ENCODE data around the gene FAM234B. TPM values are rescaled to one million over a fixed set of nuclear protein-coding genes. Genes with fewer than 3 reads are reported as not detected.

The FAM234B gene
- polyA plus RNA-seq, 1 of the 3 experiments (the other 2 are of a cell fraction) = 3.7 TPM

DNA sequence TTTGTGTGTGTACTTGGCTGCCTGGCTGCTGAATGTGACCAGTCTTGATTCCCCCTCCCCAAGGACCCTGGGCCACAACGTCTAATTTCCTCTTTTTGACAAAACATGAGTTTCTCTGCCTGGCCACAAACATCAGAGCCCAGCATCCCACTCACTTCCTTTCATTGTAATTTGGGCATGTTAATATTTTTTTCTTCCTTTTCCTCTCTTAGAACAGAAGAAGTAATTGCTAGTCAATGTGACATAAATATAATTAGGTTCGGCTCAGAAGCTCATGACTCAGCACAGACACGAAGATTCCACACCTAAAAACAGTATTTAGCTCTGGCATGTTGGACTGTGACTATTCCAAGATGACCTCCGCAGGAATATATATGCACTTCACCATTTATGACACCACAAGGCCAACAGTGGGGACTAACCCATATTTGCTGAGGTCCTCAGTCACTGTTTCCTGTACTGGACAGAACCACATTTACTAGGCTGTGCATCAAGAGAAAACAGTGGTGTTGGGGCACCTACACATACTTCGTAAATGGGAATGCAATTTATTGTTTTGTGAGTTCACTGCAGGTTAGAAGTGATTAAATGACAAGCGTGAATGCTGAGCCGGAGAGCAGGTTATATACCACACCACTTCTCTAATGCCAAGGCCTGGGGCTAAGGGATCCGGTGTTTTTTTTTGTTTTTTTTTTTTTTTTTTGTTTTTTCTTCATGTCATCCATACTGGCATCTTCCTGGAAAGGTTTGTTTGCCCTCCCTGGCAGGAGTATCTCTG is 55.1 kb downstream of the FAM234B start:
- H3K4me3 ChIP-seq (ENCODE audit: low read depth in 2 of 2, low read length in 1 of 2) = no peak overlapping the region; a peak in 1 of 4 replicates

DNA sequence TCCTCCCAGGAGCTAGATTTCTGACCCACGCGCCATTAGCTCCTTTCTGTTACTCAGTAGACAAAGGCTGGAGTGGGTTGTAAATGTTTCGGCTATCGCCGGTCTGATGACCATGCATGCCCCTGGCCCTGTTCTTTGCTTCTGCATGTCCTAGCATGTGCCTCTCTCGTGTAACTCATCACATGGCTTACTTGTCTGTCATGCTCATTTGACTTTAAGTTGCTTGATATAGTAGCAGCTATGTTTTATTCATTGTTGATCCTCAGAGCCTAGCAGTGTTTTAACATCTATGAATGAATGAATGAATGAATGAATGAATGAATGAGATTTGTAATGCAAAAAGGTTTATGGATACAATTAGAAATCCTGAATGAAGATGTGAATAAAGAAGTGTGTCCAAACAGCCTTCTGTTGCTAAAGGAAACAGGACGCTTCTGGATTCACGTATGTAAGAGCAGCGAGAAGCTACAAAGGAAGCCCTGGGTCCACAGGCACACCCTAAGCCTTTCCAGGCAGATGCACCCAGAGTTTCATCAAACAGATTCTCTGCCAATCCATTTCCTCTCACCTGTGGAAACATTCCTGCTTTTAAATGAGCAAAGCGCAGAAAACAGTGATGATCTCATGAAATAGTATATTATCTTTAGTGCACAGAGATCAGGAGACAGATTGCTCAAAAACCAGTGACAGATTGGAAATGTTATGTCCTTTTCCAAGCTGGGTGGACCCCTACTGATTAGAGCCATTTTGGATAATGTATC is 55.8 kb downstream of the FAM234B start:
- ChIA-PET CTCF (interaction anchor here (0.6 to 5.5 kb wide), 5 partner anchors 56 to 156 kb away, joined by 3 to 47 read pairs (median 5); partner anchors contain the start of gene FAM234B), POLR2A (no interaction called here)
- Histone ChIP-seq H3K27me3 (ENCODE audit: insufficient read depth) (no peaks in the 10 kb centered on the region), H3F3A (replicated peaks; ENCODE audit: insufficient read depth) (peaks cover 52% of the 10 kb centered on the region), H3K4me1 (ENCODE audit: control insufficient read depth in 1 of 2, insufficient read depth in 2 of 2, low read depth in 1 of 2, low read length in 1 of 2) (peaks cover 14 to 59% of the 10 kb centered on the region in 2 experiments), H3K9me3 (no peaks in the 10 kb centered on the region), H3K27ac (ENCODE audit: low read depth in 2 of 2, low read length in 1 of 2) (peak overlapping the region; percentile 71 to 100), H3K4me2 (peak overlapping the region; percentile 85), H3K36me3 (replicated peaks in 1 of 2; ENCODE audit: control insufficient read depth in 1 of 2, insufficient read depth in 2 of 2, low read length in 1 of 2) (peaks cover 0 to 2% of the 10 kb centered on the region in 2 experiments), H3K4me3 (ENCODE audit: low read depth in 2 of 2, low read length in 1 of 2) (peak overlapping the region in 1 of 2 experiments; percentile 55; a peak in 3 of 4 replicates), H3K9me2 (no peaks in the 10 kb centered on the region), H3K9ac (peak overlapping the region; percentile 97), H4K20me1 (ENCODE audit: insufficient read depth) (no peaks in the 10 kb centered on the region), H2AFZ (ENCODE audit: low read depth) (peak overlapping the region; percentile 57; the same call in 1 of the 2 replicates), H3K79me2 (ENCODE audit: insufficient read depth) (no peaks in the 10 kb centered on the region)
- DNase-seq = no peak
- 96% methylated on average over 10 of the region's 10 CpGs for WGBS (ENCODE audit: low lambda C conversion rate)
- TF ChIP-seq, protein P1, sequence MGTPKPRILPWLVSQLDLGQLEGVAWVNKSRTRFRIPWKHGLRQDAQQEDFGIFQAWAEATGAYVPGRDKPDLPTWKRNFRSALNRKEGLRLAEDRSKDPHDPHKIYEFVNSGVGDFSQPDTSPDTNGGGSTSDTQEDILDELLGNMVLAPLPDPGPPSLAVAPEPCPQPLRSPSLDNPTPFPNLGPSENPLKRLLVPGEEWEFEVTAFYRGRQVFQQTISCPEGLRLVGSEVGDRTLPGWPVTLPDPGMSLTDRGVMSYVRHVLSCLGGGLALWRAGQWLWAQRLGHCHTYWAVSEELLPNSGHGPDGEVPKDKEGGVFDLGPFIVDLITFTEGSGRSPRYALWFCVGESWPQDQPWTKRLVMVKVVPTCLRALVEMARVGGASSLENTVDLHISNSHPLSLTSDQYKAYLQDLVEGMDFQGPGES (IDR thresholded peaks at IDR 0.05; ENCODE audit: low read depth, low read length) = no peak
- TF ChIP-seq RXRA (IDR thresholded peaks at IDR 0.05; ENCODE audit: borderline replicate concordance, low read depth) (no peak), TCF12 (IDR thresholded peaks at IDR 0.05) (no peak), CHD2 (IDR thresholded peaks at IDR 0.05; ENCODE audit: low read length, partially characterized antibody) (no peak), RFX5 (IDR thresholded peaks at IDR 0.05; ENCODE audit: low read length) (no peak), GABPA (IDR thresholded peaks at IDR 0.05; ENCODE audit: low read depth) (no peak), RAD21 (IDR thresholded peaks at IDR 0.05; ENCODE audit: low read length) (no peak), POLR2AphosphoS5 (IDR thresholded peaks at IDR 0.05; ENCODE audit: low read depth, low read length) (no peak)
- TF ChIP-seq, protein P2, sequence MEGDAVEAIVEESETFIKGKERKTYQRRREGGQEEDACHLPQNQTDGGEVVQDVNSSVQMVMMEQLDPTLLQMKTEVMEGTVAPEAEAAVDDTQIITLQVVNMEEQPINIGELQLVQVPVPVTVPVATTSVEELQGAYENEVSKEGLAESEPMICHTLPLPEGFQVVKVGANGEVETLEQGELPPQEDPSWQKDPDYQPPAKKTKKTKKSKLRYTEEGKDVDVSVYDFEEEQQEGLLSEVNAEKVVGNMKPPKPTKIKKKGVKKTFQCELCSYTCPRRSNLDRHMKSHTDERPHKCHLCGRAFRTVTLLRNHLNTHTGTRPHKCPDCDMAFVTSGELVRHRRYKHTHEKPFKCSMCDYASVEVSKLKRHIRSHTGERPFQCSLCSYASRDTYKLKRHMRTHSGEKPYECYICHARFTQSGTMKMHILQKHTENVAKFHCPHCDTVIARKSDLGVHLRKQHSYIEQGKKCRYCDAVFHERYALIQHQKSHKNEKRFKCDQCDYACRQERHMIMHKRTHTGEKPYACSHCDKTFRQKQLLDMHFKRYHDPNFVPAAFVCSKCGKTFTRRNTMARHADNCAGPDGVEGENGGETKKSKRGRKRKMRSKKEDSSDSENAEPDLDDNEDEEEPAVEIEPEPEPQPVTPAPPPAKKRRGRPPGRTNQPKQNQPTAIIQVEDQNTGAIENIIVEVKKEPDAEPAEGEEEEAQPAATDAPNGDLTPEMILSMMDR (IDR thresholded peaks at IDR 0.05) = no peak

More for the DNA sequence above, 55.1 kb downstream of the FAM234B start:
- CTCF ChIA-PET = interaction anchor here (0.7 to 5.5 kb wide), 6 partner anchors 25 to 118 kb away, joined by 3 to 47 read pairs (median 4); no protein-coding TSS in a partner anchor
- peaks cover 52% of the 10 kb centered on the region for H3F3A ChIP-seq (replicated peaks; ENCODE audit: insufficient read depth)
- no peaks in the 10 kb centered on the region for H4K20me1 ChIP-seq (ENCODE audit: insufficient read depth)
- 66% methylated on average over 8 of the region's 8 CpGs for WGBS (ENCODE audit: low lambda C conversion rate)
- DNase-seq = no peak
- H3K9me2 ChIP-seq = no peaks in the 10 kb centered on the region
- H3K36me3 ChIP-seq (replicated peaks in 1 of 2; ENCODE audit: control insufficient read depth in 1 of 2, insufficient read depth in 2 of 2, low read length in 1 of 2) = no peaks in the 10 kb centered on the region
- peak overlapping the region; percentile 66 to 100; a peak in 3 of 4 replicates for H3K27ac ChIP-seq (ENCODE audit: low read depth in 2 of 2, low read length in 1 of 2)
- H3K9me3 ChIP-seq = no peaks in the 10 kb centered on the region
- peak overlapping the region; percentile 97 for H3K9ac ChIP-seq
- no peak for TF ChIP-seq SIN3A (IDR thresholded peaks at IDR 0.05; ENCODE audit: borderline replicate concordance, low read depth, low read length)
- TF ChIP-seq GABPA (IDR thresholded peaks at IDR 0.05; ENCODE audit: low read depth) = no peak
- TF ChIP-seq, protein P2 (IDR thresholded peaks at IDR 0.05) = no peak
- TF ChIP-seq TEAD4 (IDR thresholded peaks at IDR 0.05; ENCODE audit: borderline replicate concordance, insufficient read depth) = no peak
- TF ChIP-seq JUND (IDR thresholded peaks at IDR 0.05) = no peak
- no peak for TF ChIP-seq ELF1 (IDR thresholded peaks at IDR 0.05)
- TF ChIP-seq, protein P3, sequence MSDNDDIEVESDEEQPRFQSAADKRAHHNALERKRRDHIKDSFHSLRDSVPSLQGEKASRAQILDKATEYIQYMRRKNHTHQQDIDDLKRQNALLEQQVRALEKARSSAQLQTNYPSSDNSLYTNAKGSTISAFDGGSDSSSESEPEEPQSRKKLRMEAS (IDR thresholded peaks at IDR 0.05; ENCODE audit: low read depth) = no peak
- TF ChIP-seq, protein P4, sequence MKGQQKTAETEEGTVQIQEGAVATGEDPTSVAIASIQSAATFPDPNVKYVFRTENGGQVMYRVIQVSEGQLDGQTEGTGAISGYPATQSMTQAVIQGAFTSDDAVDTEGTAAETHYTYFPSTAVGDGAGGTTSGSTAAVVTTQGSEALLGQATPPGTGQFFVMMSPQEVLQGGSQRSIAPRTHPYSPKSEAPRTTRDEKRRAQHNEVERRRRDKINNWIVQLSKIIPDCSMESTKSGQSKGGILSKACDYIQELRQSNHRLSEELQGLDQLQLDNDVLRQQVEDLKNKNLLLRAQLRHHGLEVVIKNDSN (IDR thresholded peaks at IDR 0.05; ENCODE audit: borderline replicate concordance, low read depth) = no peak
- no peak for TF ChIP-seq FOXJ3 (CRISPR knock-in tag; IDR thresholded peaks at IDR 0.05)
- no peak for TF ChIP-seq NRF1 (IDR thresholded peaks at IDR 0.05; ENCODE audit: low read depth, low read length)
- TF ChIP-seq FOXM1 (IDR thresholded peaks at IDR 0.05; ENCODE audit: low read depth) = no peak
- POLR2A ChIA-PET = no interaction called here
- H3K4me2 ChIP-seq = peak overlapping the region; percentile 70
- H3K4me1 ChIP-seq (ENCODE audit: control insufficient read depth in 1 of 2, insufficient read depth in 2 of 2, low read depth in 1 of 2, low read length in 1 of 2) = peaks cover 14 to 66% of the 10 kb centered on the region in 2 experiments
- H3K27me3 ChIP-seq (ENCODE audit: insufficient read depth) = no peaks in the 10 kb centered on the region
- peak overlapping the region; percentile 49; the same call in 1 of the 2 replicates for H2AFZ ChIP-seq (ENCODE audit: low read depth)
- no peaks in the 10 kb centered on the region for H3K79me2 ChIP-seq (ENCODE audit: insufficient read depth)

All from SK-N-SH (cell line).